Measurements from ENCODE around the gene NAA80.

DNA sequence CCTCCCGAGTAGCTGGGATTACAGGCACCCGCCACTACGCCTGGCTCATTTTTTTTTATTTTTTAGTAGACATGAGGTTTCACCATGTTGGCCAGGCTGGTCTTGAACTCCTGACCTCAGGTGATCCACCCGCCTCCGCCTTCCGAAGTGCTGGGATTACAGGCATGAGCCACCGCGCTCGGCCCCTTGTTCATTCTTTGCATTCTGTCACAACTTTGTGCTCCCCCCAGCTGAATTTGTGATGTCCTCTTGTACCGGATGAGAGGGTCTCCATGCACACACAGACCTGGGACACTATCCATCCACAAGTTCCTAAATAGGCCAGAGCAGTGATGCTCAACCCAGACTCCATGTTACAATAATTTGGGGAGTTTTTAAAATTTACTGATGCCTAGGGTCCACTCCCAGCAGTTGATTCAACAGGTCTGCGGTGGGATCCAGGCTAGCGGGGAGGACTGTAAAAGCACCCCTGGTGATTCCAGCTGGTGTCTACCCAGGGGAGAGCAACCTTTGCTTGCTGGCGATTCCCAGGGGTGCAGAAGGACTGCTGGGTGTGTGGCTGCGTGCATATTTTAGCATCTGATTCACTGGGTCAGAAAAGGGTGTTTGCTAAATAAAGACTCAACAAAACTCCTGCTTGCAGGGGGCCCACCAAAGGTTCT is 40.4 kb upstream of the NAA80 start:
- TF ChIP-seq RFX5 (IDR thresholded peaks at IDR 0.05; ENCODE audit: low read length) (no peak), SMC3 (IDR thresholded peaks at IDR 0.05; ENCODE audit: low read depth, low read length) (no peak), CHD2 (IDR thresholded peaks at IDR 0.05; ENCODE audit: low read length, partially characterized antibody) (no peak), CTCF (IDR thresholded peaks at IDR 0.05) (no peak), TCF12 (IDR thresholded peaks at IDR 0.05) (no peak), EP300 (IDR thresholded peaks at IDR 0.05; ENCODE audit: borderline replicate concordance in 1 of 2, low read depth in 1 of 2, low read length in 1 of 2) (no peak)
- TF ChIP-seq, protein P1, sequence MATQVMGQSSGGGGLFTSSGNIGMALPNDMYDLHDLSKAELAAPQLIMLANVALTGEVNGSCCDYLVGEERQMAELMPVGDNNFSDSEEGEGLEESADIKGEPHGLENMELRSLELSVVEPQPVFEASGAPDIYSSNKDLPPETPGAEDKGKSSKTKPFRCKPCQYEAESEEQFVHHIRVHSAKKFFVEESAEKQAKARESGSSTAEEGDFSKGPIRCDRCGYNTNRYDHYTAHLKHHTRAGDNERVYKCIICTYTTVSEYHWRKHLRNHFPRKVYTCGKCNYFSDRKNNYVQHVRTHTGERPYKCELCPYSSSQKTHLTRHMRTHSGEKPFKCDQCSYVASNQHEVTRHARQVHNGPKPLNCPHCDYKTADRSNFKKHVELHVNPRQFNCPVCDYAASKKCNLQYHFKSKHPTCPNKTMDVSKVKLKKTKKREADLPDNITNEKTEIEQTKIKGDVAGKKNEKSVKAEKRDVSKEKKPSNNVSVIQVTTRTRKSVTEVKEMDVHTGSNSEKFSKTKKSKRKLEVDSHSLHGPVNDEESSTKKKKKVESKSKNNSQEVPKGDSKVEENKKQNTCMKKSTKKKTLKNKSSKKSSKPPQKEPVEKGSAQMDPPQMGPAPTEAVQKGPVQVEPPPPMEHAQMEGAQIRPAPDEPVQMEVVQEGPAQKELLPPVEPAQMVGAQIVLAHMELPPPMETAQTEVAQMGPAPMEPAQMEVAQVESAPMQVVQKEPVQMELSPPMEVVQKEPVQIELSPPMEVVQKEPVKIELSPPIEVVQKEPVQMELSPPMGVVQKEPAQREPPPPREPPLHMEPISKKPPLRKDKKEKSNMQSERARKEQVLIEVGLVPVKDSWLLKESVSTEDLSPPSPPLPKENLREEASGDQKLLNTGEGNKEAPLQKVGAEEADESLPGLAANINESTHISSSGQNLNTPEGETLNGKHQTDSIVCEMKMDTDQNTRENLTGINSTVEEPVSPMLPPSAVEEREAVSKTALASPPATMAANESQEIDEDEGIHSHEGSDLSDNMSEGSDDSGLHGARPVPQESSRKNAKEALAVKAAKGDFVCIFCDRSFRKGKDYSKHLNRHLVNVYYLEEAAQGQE (IDR thresholded peaks at IDR 0.05; ENCODE audit: low read depth, low read length), result no peak
- TF ChIP-seq, protein P2, sequence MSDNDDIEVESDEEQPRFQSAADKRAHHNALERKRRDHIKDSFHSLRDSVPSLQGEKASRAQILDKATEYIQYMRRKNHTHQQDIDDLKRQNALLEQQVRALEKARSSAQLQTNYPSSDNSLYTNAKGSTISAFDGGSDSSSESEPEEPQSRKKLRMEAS (IDR thresholded peaks at IDR 0.05; ENCODE audit: low read depth), result no peak
- TF ChIP-seq, protein P3, sequence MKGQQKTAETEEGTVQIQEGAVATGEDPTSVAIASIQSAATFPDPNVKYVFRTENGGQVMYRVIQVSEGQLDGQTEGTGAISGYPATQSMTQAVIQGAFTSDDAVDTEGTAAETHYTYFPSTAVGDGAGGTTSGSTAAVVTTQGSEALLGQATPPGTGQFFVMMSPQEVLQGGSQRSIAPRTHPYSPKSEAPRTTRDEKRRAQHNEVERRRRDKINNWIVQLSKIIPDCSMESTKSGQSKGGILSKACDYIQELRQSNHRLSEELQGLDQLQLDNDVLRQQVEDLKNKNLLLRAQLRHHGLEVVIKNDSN (IDR thresholded peaks at IDR 0.05; ENCODE audit: borderline replicate concordance, low read depth), result no peak
- TF ChIP-seq, protein P4, sequence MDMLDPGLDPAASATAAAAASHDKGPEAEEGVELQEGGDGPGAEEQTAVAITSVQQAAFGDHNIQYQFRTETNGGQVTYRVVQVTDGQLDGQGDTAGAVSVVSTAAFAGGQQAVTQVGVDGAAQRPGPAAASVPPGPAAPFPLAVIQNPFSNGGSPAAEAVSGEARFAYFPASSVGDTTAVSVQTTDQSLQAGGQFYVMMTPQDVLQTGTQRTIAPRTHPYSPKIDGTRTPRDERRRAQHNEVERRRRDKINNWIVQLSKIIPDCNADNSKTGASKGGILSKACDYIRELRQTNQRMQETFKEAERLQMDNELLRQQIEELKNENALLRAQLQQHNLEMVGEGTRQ (IDR thresholded peaks at IDR 0.05; ENCODE audit: borderline replicate concordance, low read depth, low read length), result no peak

Data from SK-N-SH (cell line).